ENCODE data around the gene NBAS.
A peak's percentile ranks its signal among the peaks of the same experiment; 100 is the strongest.
"Not testable (repeated sequence)": the region's sequence is repeated elsewhere in the genome, so short reads cannot be mapped to it uniquely, and the experiment has no call there.

The NBAS gene

GRCh38 chr2:15559379-15560139 lies 1.6 kb downstream of the NBAS start:
- TF ChIP-seq GATA1 (IDR thresholded peaks at IDR 0.05; ENCODE audit: low read depth, low read length), result no peak
- peak; percentile 29 for TF ChIP-seq POLR2A (IDR thresholded peaks at IDR 0.05; ENCODE audit: low read length)
- peak; percentile 51 to 71 for DNase-seq

GRCh38 chr2:15557887-15558311 lies 3.2 kb downstream of the NBAS start:
- TF ChIP-seq POLR2A (IDR thresholded peaks at IDR 0.05; ENCODE audit: low read length) (no peak), GATA1 (IDR thresholded peaks at IDR 0.05; ENCODE audit: low read depth, low read length) (no peak)
- DNase-seq, result peak; percentile 71 to 74

- TF ChIP-seq POLR2A (IDR thresholded peaks at IDR 0.05; ENCODE audit: low read length) (peak; percentile 78), GATA1 (IDR thresholded peaks at IDR 0.05; ENCODE audit: low read depth, low read length) (peak; percentile 67)
- DNase-seq, result peak; percentile 89 to 94
These were observed 4.7 kb downstream of the NBAS start for GRCh38 chr2:15556311-15556930.

GRCh38 chr2:15555760-15556193 lies 5.4 kb downstream of the NBAS start:
- DNase-seq, result peak; percentile 74 to 86
- TF ChIP-seq POLR2A (IDR thresholded peaks at IDR 0.05; ENCODE audit: low read length), result no peak
- no peak for TF ChIP-seq GATA1 (IDR thresholded peaks at IDR 0.05; ENCODE audit: low read depth, low read length)

GRCh38 chr2:15554525-15555218 lies 6.5 kb downstream of the NBAS start:
- DNase-seq, result peak; percentile 82 to 87
- peak; percentile 65 for TF ChIP-seq POLR2A (IDR thresholded peaks at IDR 0.05; ENCODE audit: low read length)
- TF ChIP-seq GATA1 (IDR thresholded peaks at IDR 0.05; ENCODE audit: low read depth, low read length), result no peak

GRCh38 chr2:15553951-15554350 lies 7.2 kb downstream of the NBAS start:
- TF ChIP-seq POLR2A (IDR thresholded peaks at IDR 0.05; ENCODE audit: low read length) (no peak), GATA1 (IDR thresholded peaks at IDR 0.05; ENCODE audit: low read depth, low read length) (no peak)
- DNase-seq, result peak in 1 of 2 experiments; percentile 69

GRCh38 chr2:15553519-15553918 lies 7.6 kb downstream of the NBAS start:
- peak; percentile 23 to 65 for DNase-seq
- no peak for TF ChIP-seq POLR2A (IDR thresholded peaks at IDR 0.05; ENCODE audit: low read length)
- no peak for TF ChIP-seq GATA1 (IDR thresholded peaks at IDR 0.05; ENCODE audit: low read depth, low read length)

GRCh38 chr2:15548974-15549373 lies 12.2 kb downstream of the NBAS start:
- TF ChIP-seq GATA1 (IDR thresholded peaks at IDR 0.05; ENCODE audit: low read depth, low read length), result no peak
- TF ChIP-seq POLR2A (IDR thresholded peaks at IDR 0.05; ENCODE audit: low read length), result no peak
- no peak for DNase-seq

- no peak for DNase-seq
- TF ChIP-seq POLR2A (IDR thresholded peaks at IDR 0.05; ENCODE audit: low read length) (no peak), GATA1 (IDR thresholded peaks at IDR 0.05; ENCODE audit: low read depth, low read length) (no peak)
These were observed 13.8 kb downstream of the NBAS start for GRCh38 chr2:15547115-15547876.

- DNase-seq, result peak; percentile 35 to 57
- TF ChIP-seq POLR2A (IDR thresholded peaks at IDR 0.05; ENCODE audit: low read length) (no peak), GATA1 (IDR thresholded peaks at IDR 0.05; ENCODE audit: low read depth, low read length) (no peak)
These were observed 14.6 kb downstream of the NBAS start for GRCh38 chr2:15546297-15547098.

GRCh38 chr2:15544227-15544626 lies 16.9 kb downstream of the NBAS start:
- TF ChIP-seq GATA1 (IDR thresholded peaks at IDR 0.05; ENCODE audit: low read depth, low read length) (no peak), POLR2A (IDR thresholded peaks at IDR 0.05; ENCODE audit: low read length) (no peak)
- DNase-seq, result no peak

GRCh38 chr2:15543541-15543940 lies 17.6 kb downstream of the NBAS start:
- DNase-seq, result peak in 1 of 2 experiments; percentile 30
- TF ChIP-seq POLR2A (IDR thresholded peaks at IDR 0.05; ENCODE audit: low read length), result no peak
- TF ChIP-seq GATA1 (IDR thresholded peaks at IDR 0.05; ENCODE audit: low read depth, low read length), result no peak

- no peak for DNase-seq
- no peak for TF ChIP-seq POLR2A (IDR thresholded peaks at IDR 0.05; ENCODE audit: low read length)
- no peak for TF ChIP-seq GATA1 (IDR thresholded peaks at IDR 0.05; ENCODE audit: low read depth, low read length)
These were observed 18.1 kb downstream of the NBAS start for GRCh38 chr2:15543053-15543452.

GRCh38 chr2:15542269-15542668 lies 18.9 kb downstream of the NBAS start:
- DNase-seq, result not testable (repeated sequence)

- not testable (repeated sequence) for DNase-seq
These were observed 20.6 kb downstream of the NBAS start for GRCh38 chr2:15540523-15540922.
